Activated T-helper 1 cell treated with Interleukin-2 at 50 U/mL for 16 hours (primary cell): ENCODE results near the gene IL12B.
"Not testable (repeated sequence)": the region's sequence is repeated elsewhere in the genome, so short reads cannot be mapped to it uniquely, and the experiment has no call there.

Source experiments
- DNase-seq: peaks from one replicate; pipeline ENCODE4 v3.0.0-alpha.2; 2020; ENCODE audit warnings: low read depth

IL12B gene

DNA sequence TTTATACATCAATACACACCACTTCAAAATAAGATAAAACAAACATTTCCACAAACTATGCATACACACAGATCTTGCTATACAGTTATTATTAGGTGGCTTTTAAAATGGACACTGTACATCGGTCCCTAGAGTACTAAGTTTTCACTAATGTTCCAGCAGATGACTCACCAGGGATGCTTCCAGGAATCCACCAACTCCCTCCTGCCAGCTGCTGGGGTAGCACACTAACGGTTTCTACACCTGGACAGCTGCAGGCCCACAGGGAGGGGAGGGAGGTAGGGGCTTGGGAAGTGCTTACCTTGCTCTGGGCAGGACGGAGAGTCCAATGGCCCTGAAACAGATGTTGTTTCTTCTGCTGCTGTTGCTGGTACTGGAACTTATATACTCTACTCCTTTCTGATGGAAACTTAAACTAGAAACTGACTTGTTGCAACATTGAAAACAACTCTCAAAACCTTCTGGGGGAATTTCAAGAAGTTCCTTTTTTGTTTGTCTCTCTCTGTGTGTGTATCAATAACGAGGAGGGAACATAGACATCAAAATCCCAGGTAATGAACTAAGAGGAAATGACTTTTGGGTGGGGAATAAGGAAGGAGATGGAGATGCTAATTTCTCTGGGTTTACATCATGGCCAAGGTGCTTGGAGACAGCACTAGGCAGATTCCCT, at the start of gene IL12B:
Gene IL12B, minus strand, starts transcription at position 357 of the 670 bp plus-strand sequence. CDS start 3,705 bp downstream, outside the sequence.
- DNase-seq = no peak

DNA sequence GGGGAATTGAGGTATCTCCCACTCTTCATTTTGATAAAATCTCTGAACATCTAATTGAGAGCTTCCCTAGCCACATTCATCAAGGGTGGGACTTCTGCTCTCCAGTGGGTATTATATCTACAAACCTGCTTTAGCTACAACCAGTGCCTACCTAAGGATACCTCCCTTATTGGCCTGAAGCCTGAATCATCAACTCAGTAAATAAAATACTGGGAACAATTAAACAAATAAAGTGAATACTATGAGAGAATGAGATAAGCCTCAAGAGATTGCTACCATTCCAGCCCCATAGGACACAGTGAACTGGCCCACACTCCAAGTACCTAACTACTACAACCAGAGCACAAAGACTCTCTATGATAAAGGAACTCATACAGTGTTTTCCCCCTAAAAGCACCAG, 47.4 kb upstream of the IL12B start:
- DNase-seq = no peak

DNA sequence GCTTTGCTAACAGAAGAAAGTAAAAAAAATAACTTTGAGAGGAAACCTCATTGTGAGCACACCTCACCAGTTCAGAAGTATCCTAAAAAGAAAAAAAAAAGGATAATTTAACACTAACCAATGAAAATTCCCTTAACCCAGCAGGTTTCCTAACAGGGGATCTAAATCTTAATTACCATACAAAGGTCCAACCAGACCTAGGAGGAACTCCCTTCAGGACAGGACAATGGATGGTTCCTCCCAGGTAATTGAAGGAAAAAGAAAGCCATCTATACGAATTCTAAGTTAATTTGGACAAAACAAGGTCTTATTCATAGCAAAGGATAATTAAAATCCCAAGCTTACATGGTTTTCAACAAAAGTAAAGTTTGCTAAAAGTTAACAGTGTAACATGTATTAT, 37.6 kb upstream of the IL12B start:
- not testable (repeated sequence) for DNase-seq

DNA sequence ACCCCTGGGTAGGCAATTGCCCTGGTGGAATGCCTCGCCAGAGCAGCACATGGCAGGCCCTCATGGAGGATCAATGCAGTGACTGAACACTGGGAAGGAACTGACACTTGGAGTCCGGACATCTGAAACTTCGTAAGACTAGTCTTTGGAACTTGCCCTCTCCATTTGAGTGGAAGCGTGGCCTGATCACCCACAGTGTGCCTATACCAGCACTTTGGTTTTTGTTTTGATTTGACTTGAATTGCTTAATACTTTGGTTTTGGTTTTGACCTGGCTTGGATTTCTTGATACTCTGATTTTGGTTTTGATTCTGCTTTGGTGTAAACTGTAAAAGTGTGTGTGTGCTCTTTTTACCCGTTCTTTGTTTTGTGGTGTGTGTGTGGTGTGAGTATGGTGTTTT, 36.5 kb upstream of the IL12B start:
- not testable (repeated sequence) for DNase-seq

DNA sequence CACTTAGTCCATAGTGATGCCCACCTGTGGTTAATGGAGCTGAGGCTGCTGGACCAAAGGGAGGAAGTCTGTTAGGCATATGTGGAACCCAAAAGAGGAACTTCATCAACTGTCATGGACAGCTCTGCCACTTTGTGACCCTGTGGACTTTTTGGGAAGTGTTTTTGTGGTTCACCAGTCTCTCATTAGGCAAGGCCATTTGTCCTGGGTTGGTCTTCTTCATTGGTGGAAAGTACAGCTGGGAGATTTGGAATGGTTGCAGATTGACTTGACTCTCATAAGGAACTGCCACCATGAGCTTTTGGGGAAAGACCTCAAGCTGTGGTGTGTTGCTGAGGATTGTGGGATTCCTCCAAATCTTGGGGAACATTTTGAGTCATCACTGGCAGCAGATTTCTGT, 31.9 kb upstream of the IL12B start:
- no peak for DNase-seq

DNA sequence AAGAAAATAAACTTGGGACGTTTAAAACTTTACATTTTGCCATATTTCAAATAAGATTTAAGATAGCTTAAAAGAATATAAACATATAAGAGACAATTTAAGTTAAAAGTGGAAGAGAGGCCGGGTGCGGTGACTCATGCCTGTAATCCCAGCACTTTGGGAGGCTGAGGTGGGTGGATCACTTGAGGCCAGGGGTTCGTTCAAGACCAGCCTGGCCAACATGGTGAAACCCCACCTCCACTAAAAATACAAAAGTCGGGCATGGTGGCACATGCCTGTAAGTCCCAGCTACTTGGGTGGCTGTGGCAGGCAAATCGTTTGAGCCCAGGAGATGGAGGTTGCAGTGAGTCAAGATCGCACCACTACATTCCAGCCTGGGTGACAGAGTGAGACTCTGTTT, 29.6 kb upstream of the IL12B start:
- not testable (repeated sequence) for DNase-seq

DNA sequence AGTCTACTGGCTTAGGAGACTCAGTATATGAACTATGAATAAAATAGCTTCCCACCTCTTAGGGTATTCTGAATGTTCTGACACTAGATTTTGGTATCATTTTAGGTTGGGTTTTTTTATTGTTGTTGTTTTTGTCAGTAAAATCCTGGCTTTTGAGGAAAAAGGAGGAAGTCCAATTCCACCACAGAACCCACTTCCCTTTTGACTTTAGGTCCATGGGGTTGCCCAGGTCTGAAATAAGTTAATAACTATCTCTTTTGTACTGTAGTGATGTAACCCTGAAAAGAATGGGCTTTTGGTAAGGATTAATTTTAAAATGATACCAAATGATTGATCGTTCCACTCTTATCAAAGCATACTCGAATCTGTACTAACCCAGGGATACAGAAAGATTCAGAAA, 29.1 kb upstream of the IL12B start:
- no peak for DNase-seq

DNA sequence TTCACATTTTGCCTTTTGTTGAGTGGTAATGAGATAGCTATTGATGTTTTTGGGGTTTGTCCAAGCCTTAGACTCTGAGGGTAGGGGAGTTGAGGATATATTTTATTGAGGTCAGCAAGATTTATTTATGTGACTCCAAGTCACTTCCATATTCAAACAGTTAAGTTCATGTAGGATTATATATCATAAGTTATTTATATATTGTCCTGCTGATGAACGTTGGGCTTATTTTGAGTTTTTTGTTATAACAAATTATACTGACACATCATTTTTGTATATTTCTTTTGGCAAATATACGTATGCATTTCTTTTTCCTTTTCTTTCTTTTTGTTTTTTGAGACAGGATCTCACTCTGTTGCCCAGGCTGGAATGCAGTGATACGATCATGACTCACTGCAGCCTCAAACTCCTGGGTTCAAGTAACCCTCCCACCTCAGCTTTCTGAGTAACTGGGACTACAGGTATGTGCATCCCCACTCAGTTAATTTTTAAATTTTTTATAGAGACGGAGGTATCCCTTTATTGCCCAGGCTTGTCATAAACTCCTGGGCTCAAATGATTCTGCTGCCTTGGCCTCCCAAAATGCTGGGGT, 23.5 kb upstream of the IL12B start:
- DNase-seq = no peak

DNA sequence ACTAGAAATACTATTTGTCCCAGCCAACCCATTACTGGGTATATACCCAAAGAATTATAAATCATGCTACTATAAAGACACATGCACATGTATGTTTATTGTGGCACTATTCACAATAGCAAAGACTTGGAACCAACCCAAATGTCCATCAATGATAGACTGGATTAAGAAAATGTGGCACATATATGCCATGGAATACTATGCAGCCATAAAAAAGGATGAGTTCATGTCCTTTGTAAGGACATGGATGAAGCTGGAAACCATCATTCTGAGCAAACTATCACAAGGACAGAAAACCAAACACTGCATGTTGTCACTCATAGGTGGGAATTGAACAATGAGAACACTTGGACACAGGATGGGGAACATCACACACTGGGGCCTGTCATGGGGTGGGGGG, 20.4 kb upstream of the IL12B start:
- DNase-seq = not testable (repeated sequence)

DNA sequence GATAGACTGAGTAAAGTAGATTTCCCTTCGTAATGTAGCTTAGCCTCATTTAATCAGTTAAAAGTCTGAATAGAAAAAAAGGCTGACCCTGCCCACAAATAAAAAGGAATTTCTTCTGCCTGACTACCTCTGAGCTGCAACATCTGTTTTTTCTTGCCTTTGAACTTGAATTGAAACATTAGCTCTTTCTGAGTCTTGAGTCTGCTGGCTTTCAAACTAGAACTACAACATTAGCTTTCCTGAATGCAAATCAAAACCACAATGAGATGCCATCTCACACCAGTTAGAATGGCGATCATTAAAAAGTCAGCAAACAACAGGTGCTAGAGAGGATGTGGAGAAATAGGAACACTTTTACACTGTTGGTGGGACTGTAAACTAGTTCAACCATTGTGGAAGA, 19.9 kb upstream of the IL12B start:
- not testable (repeated sequence) for DNase-seq

DNA sequence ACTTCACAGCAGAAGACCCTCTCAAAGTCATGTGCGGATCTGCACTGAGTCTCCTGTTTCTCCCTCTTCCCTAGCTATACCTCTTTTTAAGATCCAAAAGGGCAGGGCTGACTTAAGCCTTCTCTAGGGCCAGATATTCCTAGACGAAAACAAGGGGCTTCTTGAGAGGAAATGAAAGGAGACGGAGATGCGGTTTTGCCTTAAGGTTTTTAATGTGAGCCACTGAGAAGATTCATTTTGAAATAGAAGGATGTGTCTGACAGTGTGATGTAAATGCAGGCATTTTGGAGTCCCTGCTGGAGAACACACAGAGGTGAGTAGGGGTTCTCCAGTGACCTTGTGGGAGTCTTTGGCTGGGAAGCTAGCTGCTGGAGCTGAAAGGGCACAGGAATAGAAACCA, 15.6 kb upstream of the IL12B start:
- no peak for DNase-seq

DNA sequence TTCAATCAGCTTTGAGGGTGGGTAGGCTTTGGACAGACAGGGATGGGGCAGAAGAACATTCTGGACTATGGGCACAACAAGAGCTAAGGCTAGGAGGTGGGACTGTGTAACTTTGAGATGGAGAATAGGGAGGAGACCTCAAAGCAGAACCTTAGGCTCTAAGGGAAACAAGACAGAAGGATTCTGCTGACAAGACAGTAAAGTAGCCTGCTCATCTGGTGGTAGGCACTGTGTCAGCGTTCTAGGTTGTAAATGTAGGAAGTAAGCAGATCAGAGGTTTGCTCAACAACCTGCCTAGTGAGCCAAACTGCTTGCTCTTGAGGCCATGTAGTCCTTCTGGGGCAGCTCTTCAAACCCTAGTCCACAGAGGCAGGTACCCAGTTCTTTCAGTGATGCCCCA, 15.0 kb upstream of the IL12B start:
- no peak for DNase-seq

DNA sequence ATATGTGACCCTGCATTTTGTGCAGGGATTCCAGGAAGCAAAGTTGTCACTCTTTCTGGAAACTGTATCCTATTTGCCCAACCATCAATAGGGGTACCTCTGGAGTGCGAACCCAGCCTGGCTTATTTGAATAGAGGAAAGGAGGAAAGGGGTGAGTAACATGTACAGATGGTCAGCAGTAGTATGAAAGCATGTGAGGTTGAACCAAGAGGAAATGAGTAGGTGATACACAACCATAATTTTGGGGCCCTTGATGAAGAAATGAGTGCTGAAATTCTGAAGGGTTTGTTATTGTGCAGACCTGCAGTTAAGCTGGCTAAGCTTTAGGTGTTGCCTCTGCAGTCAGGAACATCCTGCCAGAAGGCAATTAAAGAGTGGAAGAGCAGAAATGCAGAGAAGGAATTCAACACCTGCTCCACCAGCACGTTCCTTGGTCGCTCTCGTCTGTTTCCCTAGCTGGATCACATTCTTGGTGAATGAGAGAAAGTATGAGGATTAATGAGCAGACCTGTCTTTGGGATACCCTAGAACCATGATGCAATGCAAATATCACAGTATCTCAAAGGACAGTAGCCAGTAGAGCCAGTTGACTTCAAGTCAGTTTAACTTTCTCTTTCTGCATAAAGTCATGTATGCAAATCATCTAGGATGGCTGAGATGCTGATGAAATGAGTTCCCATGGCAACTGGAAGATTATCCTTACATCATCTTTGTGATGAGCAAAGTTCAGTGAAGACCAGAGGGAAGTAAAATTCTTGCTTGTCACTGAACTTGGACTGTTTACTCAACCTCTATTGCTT, 13.2 kb upstream of the IL12B start:
- DNase-seq = no peak

DNA sequence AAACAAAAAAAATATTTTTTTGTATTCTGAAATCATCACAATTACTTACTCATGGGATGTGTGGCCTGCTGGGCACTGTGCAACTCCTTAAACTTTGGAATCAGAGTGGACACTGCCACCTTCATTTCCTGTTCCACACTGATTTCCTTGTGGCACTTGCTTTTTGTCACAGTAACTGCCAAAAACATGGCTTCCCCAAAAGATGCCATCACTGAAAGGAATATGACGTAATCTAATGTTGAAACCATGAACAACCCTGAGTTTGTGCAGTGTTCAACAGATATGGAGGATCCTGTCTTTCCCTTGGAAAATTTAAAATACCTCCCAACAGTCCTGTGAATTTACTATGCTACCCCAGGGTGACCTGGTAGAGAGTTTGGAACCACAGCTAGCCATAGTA, 12.6 kb upstream of the IL12B start:
- no peak for DNase-seq

DNA sequence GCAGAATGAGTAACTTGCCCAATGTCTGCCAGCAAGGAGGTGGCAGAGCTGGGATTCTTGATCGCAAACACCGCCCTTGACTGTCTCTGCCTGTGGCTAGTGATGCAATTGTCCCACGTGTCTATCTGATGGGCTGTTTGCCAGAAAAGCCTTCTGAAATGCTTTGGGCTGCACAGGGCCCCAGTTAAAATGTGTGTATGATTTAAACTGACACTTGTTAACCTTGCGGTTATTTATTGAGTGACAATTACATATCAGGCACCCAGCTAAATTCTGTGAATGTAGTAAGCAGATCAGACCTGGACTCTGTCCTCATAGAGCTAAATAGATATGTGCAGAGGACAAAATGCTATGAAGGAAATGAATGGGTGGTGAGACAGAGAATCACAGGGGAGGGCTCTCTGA, 11.6 kb upstream of the IL12B start:
- peak; percentile 25 for DNase-seq

DNA sequence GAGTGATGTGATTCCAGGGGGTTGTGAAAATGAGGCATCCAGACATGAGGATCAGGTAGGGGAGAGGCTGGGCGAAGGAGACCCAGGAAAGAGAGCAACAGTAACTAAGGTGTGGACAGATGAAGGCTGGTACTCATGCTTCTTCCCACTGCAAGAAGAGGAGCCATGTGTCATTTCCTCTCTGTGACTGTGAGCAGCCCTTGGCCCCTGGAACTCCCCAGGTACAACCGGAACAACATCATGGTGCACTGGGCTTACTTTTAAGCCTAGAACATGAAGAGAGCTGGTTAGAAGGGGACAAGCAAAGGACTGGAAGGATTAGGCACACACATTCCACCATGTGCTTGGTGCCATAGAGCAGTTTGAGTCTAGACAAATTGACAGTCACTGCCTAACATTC, 10.9 kb upstream of the IL12B start:
- DNase-seq = no peak

DNA sequence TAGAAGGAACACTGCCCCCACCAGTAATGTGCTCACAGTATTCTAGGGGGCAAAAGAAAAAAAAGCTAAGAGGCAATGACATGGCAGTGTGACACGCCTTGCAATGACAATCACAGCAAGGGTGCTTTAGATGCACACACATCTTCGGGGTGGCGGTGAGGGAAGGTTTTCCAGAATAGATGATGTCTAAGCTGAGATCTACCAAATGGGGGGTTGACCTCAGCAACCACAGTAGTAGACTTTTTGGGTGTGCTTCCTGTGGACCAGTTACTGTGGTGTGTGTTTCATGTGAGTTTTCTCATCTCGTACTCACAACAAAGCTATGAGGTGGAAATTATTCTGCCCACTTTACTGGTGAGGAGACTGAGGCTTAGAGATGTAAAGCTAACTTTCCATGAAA, 10.2 kb upstream of the IL12B start:
- no peak for DNase-seq

DNA sequence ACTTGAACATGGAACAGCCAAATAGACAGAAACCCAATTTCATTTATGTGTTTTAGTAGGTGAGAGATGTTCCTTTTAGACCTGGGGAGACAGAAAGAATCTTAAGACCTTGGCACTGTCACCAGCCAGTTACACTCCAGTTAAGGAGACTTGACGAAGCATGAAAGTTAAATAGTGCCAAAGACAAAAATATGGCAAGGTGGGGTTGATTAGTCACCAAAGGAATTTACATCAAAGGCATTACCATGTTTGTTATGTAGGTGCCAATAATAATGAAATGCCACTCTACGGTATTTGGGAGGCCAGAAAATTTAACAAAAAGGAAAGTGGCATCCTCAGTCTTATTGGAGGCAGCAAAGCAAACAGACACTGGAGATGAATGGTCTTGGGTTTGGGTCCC, 9.2 kb upstream of the IL12B start:
- DNase-seq = no peak

DNA sequence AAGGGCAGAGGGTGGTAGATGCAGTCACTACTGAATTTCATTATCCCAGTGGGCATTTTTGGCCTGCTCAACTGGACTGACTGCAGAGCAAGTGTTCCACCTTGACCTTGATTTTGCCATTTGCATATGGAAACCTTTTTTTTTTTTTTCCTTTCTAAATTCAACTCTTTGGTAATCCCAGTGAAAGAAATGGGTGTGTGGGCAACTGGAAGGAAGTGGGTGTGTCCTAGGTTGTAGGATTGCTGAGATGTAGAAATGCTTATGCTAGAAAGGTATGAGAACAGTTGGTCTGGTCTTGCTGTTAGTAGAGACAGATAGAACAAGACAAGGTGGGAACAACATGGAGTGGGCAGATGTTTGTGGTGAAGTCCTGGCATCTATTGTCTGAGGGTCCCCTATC, 7.8 kb upstream of the IL12B start:
- no peak for DNase-seq

DNA sequence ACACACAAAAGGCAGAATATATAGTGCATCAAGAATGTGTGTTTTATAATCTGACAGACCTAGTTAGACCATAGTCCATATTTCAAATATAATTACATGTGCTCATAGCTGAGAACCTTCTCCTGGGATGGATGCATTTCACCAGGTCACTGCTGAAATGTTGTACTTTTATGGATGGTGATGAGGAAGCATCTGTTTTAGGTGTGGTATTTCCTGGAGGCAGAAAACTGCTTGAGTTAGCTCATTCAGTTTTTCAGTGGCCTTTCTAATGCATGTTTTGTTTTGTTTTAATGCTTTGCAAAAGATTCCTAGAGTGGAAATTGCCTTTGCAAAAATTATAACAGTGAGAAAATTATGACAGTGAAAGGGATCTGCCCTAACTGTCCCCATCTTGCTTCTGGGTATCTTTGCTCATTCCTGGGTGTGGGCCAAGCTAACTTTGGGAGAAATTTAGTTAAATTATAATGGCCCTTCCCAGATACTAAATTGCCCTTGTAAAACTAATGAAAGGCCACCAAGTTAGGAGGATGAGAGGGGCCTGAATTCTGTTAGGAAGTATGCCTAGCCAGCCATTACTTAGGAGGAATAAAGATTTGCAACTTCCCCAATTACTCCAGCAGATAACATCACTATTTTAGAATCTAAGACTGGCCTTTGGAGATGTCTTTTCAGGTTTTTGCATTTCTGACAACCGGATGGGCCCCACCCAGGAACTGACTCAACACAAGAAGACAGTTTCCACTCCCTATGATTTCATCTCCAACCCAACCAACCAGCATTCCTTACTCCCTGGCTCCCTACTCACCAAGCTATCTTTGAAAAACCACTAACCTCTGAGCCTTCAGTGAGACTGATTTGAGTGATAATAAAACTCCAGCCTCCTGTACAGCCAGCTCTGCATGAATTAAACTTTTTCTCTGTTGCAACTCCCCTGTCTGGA, 7.0 kb upstream of the IL12B start:
- peak; percentile 15 for DNase-seq

DNA sequence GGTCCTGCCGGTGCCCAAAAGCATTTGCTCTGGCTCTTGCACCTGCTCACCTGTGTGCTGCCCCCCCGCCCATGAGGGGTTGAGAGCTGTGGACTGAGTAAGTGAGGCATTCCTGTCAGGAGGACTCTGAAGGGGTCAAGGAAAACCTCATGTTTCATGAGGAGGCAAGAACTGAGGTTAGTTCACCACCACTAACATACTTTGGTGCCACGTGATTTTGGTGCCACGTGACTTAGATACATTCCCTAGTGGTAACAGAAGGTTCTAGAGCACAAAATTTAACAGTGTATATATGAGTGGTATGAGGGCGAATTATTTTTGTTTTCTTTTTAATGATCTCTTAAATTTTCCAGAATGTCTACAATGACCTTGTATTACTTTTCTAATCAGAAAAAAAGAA, 6.3 kb upstream of the IL12B start:
- no peak for DNase-seq

DNA sequence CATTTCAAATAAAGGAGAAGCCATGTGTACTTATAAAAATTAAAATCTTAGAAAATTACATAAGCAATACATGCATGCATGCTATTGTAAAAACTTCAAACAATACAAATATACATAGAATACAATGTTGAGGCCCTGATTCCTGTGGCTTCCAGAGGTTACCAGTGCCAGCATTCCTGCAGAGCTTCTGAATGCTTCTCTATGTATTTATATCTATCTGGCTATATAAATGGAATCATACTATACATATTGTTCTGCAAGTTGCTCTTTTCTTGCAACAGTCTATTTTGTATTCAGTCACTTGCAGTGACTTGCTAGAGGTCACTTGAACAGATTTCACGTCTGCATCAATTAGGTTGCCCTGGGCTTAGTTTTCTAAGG, 3.2 kb upstream of the IL12B start:
- DNase-seq = no peak
